NCI-H2196 treated with DMSO at 0.1 percent for 48 hours (cell line): ENCODE measurements around the gene ZBTB22.
"Not testable (repeated sequence)": the region's sequence is repeated elsewhere in the genome, so short reads cannot be mapped to it uniquely, and the experiment has no call there.

Experiments used
- DNase-seq: peaks from one replicate; lab custom pipeline; 2025; ENCODE audit not compliant: unreplicated experiment; lab: John Stamatoyannopoulos, UW

ZBTB22 gene

GRCh38 chr6:33317669-33318425, at the start of gene ZBTB22:
Gene ZBTB22, minus strand, starts transcription at chr6:33317744. Its CDS starts 828 bp downstream, at chr6:33316916.
- peak; percentile 97 for DNase-seq

GRCh38 chr6:33367009-33367714, 49.6 kb upstream of the ZBTB22 start:
- DNase-seq = no peak

GRCh38 chr6:33365206-33365971, 47.8 kb upstream of the ZBTB22 start:
- DNase-seq = not testable (repeated sequence)

GRCh38 chr6:33364475-33365205, 47.1 kb upstream of the ZBTB22 start:
- DNase-seq = not testable (repeated sequence)

- not testable (repeated sequence) for DNase-seq
Measured at GRCh38 chr6:33363486-33363885, 45.9 kb upstream of the ZBTB22 start.

GRCh38 chr6:33359331-33359730, 41.8 kb upstream of the ZBTB22 start:
- DNase-seq = no peak

GRCh38 chr6:33357160-33357871, 39.8 kb upstream of the ZBTB22 start:
- not testable (repeated sequence) for DNase-seq

GRCh38 chr6:33356295-33356694, 38.8 kb upstream of the ZBTB22 start:
- no peak for DNase-seq

GRCh38 chr6:33355860-33356259, 38.3 kb upstream of the ZBTB22 start:
- not testable (repeated sequence) for DNase-seq

- no peak for DNase-seq
Measured at GRCh38 chr6:33347816-33348215, 30.3 kb upstream of the ZBTB22 start.

- DNase-seq = not testable (repeated sequence)
Measured at GRCh38 chr6:33346972-33347371, 29.4 kb upstream of the ZBTB22 start.

GRCh38 chr6:33344701-33345697, 27.5 kb upstream of the ZBTB22 start:
- DNase-seq = peak; percentile 46

GRCh38 chr6:33343953-33344611, 26.5 kb upstream of the ZBTB22 start:
- no peak for DNase-seq

- DNase-seq = not testable (repeated sequence)
Measured at GRCh38 chr6:33343606-33343952, 26.0 kb upstream of the ZBTB22 start.

GRCh38 chr6:33339193-33339592, 21.6 kb upstream of the ZBTB22 start:
- no peak for DNase-seq

- no peak for DNase-seq
Measured at GRCh38 chr6:33336495-33336894, 19.0 kb upstream of the ZBTB22 start.

GRCh38 chr6:33335916-33336315, 18.4 kb upstream of the ZBTB22 start:
- no peak for DNase-seq

- no peak for DNase-seq
Measured at GRCh38 chr6:33333666-33334065, 16.1 kb upstream of the ZBTB22 start.

GRCh38 chr6:33330736-33331135, 13.2 kb upstream of the ZBTB22 start:
- no peak for DNase-seq
